Lower leg skin (tissue), 3 donors: ENCODE data around the gene RRAGC.

ENCODE experiments used
- CTCF ChIP-seq, 3 donors: fragments of 450-650 bp; IDR thresholded peaks; one replicate each; pipeline ENCODE4 v1.5.1; 2016; ENCODE audit warnings: antibody characterized with exemption in 3 of 3, mild to moderate bottlenecking in 3 of 3, moderate library complexity in 2 of 3
- POLR2A ChIP-seq, 2 donors: fragments of 450-650 bp; IDR thresholded peaks; one replicate each; pipeline ENCODE4 v1.6.1; 2016 to 2017; ENCODE audit warnings: antibody characterized with exemption in 2 of 2, mild to moderate bottlenecking in 1 of 2, moderate library complexity in 1 of 2

GRCh38 chr1:38872401-38873026, 12.9 kb upstream of the RRAGC start:
- TF ChIP-seq POLR2A (IDR thresholded peaks at IDR 0.05) (no peak), CTCF (IDR thresholded peaks at IDR 0.05) (no peak)
